ENCODE measurements around the gene COLEC12.

DNA sequence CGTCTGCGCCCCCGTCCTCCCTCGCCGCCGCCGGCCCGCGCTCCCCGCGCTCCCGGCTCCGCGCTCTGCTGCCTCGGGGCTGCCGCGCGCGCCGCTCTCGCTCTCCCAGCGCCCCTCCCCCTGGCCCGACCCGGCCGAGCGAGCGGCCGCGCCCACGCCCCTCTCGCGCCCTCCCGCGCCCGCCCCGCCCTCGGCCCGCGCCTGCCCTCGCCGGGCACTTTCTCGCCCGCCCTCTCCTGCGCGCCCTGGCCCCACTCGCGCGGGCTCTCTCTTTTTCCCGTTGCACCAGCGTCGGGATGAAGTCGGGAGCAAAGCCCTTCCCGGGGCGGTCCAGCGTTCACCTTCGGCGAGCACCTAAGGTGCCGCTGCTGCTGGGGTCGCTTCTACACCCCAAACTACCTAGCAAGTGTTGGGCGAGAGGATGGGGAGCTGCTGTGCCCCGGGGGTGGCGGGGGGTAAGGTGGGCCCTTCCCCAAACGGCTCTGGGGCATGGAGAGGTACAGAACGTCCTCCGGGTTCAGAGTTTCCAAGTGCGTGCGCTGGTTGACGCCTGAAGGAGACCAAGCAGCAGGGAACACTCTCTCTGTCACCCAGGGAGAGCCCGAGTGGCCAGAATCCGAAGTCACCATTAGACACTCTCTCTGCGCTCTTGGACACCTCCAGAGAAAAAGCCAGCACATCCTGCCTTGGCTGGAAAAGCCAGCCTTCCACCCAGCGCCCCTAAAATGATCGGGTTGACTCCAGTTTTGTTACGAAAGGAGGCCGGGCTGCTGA, at the start of gene COLEC12:
- TF ChIP-seq, protein P1, sequence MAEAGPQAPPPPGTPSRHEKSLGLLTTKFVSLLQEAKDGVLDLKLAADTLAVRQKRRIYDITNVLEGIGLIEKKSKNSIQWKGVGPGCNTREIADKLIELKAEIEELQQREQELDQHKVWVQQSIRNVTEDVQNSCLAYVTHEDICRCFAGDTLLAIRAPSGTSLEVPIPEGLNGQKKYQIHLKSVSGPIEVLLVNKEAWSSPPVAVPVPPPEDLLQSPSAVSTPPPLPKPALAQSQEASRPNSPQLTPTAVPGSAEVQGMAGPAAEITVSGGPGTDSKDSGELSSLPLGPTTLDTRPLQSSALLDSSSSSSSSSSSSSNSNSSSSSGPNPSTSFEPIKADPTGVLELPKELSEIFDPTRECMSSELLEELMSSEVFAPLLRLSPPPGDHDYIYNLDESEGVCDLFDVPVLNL (IDR thresholded peaks at IDR 0.05; ENCODE audit: low read depth, low read length), result no peak
- TF ChIP-seq, protein P2, sequence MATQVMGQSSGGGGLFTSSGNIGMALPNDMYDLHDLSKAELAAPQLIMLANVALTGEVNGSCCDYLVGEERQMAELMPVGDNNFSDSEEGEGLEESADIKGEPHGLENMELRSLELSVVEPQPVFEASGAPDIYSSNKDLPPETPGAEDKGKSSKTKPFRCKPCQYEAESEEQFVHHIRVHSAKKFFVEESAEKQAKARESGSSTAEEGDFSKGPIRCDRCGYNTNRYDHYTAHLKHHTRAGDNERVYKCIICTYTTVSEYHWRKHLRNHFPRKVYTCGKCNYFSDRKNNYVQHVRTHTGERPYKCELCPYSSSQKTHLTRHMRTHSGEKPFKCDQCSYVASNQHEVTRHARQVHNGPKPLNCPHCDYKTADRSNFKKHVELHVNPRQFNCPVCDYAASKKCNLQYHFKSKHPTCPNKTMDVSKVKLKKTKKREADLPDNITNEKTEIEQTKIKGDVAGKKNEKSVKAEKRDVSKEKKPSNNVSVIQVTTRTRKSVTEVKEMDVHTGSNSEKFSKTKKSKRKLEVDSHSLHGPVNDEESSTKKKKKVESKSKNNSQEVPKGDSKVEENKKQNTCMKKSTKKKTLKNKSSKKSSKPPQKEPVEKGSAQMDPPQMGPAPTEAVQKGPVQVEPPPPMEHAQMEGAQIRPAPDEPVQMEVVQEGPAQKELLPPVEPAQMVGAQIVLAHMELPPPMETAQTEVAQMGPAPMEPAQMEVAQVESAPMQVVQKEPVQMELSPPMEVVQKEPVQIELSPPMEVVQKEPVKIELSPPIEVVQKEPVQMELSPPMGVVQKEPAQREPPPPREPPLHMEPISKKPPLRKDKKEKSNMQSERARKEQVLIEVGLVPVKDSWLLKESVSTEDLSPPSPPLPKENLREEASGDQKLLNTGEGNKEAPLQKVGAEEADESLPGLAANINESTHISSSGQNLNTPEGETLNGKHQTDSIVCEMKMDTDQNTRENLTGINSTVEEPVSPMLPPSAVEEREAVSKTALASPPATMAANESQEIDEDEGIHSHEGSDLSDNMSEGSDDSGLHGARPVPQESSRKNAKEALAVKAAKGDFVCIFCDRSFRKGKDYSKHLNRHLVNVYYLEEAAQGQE (IDR thresholded peaks at IDR 0.05; ENCODE audit: low read depth, low read length), result no peak
- TF ChIP-seq MTA2 (IDR thresholded peaks at IDR 0.05; ENCODE audit: low read depth), result no peak
- TF ChIP-seq, protein P3, sequence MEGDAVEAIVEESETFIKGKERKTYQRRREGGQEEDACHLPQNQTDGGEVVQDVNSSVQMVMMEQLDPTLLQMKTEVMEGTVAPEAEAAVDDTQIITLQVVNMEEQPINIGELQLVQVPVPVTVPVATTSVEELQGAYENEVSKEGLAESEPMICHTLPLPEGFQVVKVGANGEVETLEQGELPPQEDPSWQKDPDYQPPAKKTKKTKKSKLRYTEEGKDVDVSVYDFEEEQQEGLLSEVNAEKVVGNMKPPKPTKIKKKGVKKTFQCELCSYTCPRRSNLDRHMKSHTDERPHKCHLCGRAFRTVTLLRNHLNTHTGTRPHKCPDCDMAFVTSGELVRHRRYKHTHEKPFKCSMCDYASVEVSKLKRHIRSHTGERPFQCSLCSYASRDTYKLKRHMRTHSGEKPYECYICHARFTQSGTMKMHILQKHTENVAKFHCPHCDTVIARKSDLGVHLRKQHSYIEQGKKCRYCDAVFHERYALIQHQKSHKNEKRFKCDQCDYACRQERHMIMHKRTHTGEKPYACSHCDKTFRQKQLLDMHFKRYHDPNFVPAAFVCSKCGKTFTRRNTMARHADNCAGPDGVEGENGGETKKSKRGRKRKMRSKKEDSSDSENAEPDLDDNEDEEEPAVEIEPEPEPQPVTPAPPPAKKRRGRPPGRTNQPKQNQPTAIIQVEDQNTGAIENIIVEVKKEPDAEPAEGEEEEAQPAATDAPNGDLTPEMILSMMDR (IDR thresholded peaks at IDR 0.05 in 2 of 3, conservative IDR thresholded peaks at IDR 0.05 in 1 of 3; ENCODE audit: control insufficient read depth in 2 of 3, extremely low read depth in 1 of 3, insufficient read depth in 1 of 3, low read depth in 3 of 3, low read length in 3 of 3), result no peak
- TF ChIP-seq SMAD1 (IDR thresholded peaks at IDR 0.05; ENCODE audit: low read depth, partially characterized antibody), result no peak
- TF ChIP-seq RAD21 (IDR thresholded peaks at IDR 0.05; ENCODE audit: insufficient read depth, low read depth, low read length), result no peak
- no peak for TF ChIP-seq CHD1 (IDR thresholded peaks at IDR 0.05; ENCODE audit: low read depth, low read length)
- TF ChIP-seq BHLHE40 (IDR thresholded peaks at IDR 0.05; ENCODE audit: borderline replicate concordance in 1 of 2, low read depth in 2 of 2, low read length in 1 of 2), result no peak
- TF ChIP-seq FOXK2 (IDR thresholded peaks at IDR 0.05), result no peak
- no peak for TF ChIP-seq MXI1 (IDR thresholded peaks at IDR 0.05; ENCODE audit: low read depth, low read length)

Measured in GM12878 (cell line).